Endothelial cell of umbilical vein (primary cell): ENCODE measurements around the gene ASB10. TPM values are rescaled to one million over a fixed set of nuclear protein-coding genes. Genes with fewer than 3 reads are reported as not detected.

ENCODE experiments used
- BruUV-seq: library from RNA; stranded (reverse); fragments of 400-500 nt; replicated peaks from 2 replicates; lab custom pipeline; 2021; lab: Mats Ljungman, UMichigan
- CTCF ChIA-PET: fragments of 300-600, 350-600 bp; sonication (Branson Sonifier 250); formaldehyde crosslinking; loops from one replicate; lab custom pipeline; 2021; ENCODE audit warnings: antibody characterized with exemption, inconsistent platforms; lab: Charles Lee
- POLR2A ChIA-PET: fragments of 300-600, 350-600 bp; sonication (Branson Sonifier 250); formaldehyde crosslinking; loops from one replicate; lab custom pipeline; 2021; ENCODE audit warnings: antibody characterized with exemption, inconsistent platforms; lab: Charles Lee
- DNase-seq: peaks from one replicate; pipeline ENCODE4 v3.0.0-alpha.2; 2011; ENCODE audit warnings: low read depth, low spot score
- FAIRE-seq: peaks from 2 replicates; lab custom pipeline; 2011; peaks lifted over from hg19 to GRCh38; lab: Jason Lieb, UNC
- H2AFZ ChIP-seq: 2 replicates; pipeline ENCODE4 v1.6.0; 2012; ENCODE audit warnings: low read depth, low read length, control low read depth, inconsistent platforms
- H3K27ac ChIP-seq: 2 replicates; pipeline ENCODE4 v1.5.1; 2011; ENCODE audit warnings: low read depth, mild to moderate bottlenecking, control low read depth, low read length, moderate library complexity; ENCODE audit not compliant: insufficient read depth
- H3K27me3 ChIP-seq, 2 experiments: 2 replicates each; pipeline versions ENCODE4 v1.6.0 to v1.6.1; 2011; ENCODE audit warnings: low read length in 2 of 2, mixed read lengths in 1 of 2; ENCODE audit not compliant: control insufficient read depth in 2 of 2, insufficient read depth in 2 of 2
- H3K36me3 ChIP-seq, 2 experiments: 2 replicates in 1 of 2; 3 replicates in 1 of 2; pipeline ENCODE4 v1.5.1; 2011; ENCODE audit warnings: low read length in 2 of 2, mild to moderate bottlenecking in 1 of 2, moderate library complexity in 1 of 2; ENCODE audit not compliant: control insufficient read depth in 2 of 2, insufficient read depth in 2 of 2; ENCODE audit errors: extremely low read depth in 1 of 2
- H3K4me1 ChIP-seq: 3 replicates; pipeline ENCODE4 v1.5.1; 2011; ENCODE audit warnings: mild to moderate bottlenecking, low read length; ENCODE audit not compliant: control insufficient read depth, insufficient read depth; ENCODE audit errors: extremely low read depth
- H3K4me2 ChIP-seq: 2 replicates; pipeline ENCODE4 v1.6.1; 2011; ENCODE audit warnings: low read length, control low read depth, mixed read lengths; ENCODE audit not compliant: insufficient read depth
- H3K4me3 ChIP-seq, 3 experiments: fragments of 200-600 bp in 1 of 3; sonication (generic), shearing (Covaris generic) in 1 of 3; replicated peaks in 1 of 3; 2 replicates each; pipeline ENCODE4 v1.5.1; 2011 to 2016; ENCODE audit warnings: control low read depth in 3 of 3, low read length in 3 of 3, mild to moderate bottlenecking in 2 of 3, inconsistent platforms in 1 of 3, low read depth in 1 of 3, moderate library complexity in 1 of 3; ENCODE audit not compliant: insufficient read depth in 1 of 3
- H3K79me2 ChIP-seq: 2 replicates; pipeline ENCODE4 v1.6.0; 2012; ENCODE audit warnings: low read length, inconsistent platforms; ENCODE audit not compliant: control insufficient read depth, insufficient read depth
- H3K9ac ChIP-seq: replicated peaks from 2 replicates; pipeline ENCODE3; 2011; ENCODE audit warnings: low read length, control low read depth; ENCODE audit not compliant: insufficient read depth; ENCODE audit errors: extremely low read depth
- H3K9me1 ChIP-seq: replicated peaks from 3 replicates; pipeline ENCODE4 v1.6.0; 2011; ENCODE audit warnings: mild to moderate bottlenecking, low read length; ENCODE audit not compliant: control insufficient read depth, insufficient read depth; ENCODE audit errors: extremely low read depth
- H3K9me3 ChIP-seq: replicated peaks from 2 replicates; pipeline ENCODE4 v1.5.1; 2012; ENCODE audit warnings: low read length, inconsistent platforms; ENCODE audit not compliant: control insufficient read depth, insufficient read depth
- H4K20me1 ChIP-seq: replicated peaks from 2 replicates; pipeline ENCODE3; 2011; ENCODE audit warnings: mild to moderate bottlenecking, low read length; ENCODE audit not compliant: control insufficient read depth, insufficient read depth; ENCODE audit errors: extremely low read depth
- CTCF ChIP-seq, 2 donors: IDR thresholded peaks; 1 replicate in 1 of 2; 2 replicates in 1 of 2; pipeline ENCODE4 v1.5.1; 2011; ENCODE audit warnings: low read length in 2 of 2, mild to moderate bottlenecking in 2 of 2, moderate library complexity in 2 of 2, control low read depth in 1 of 2, inconsistent platforms in 1 of 2, low read depth in 1 of 2; ENCODE audit not compliant: insufficient read depth in 1 of 2; ENCODE audit errors: extremely low read depth in 1 of 2
- EZH2 ChIP-seq: IDR thresholded peaks from 2 replicates; pipeline ENCODE4 v1.6.1; 2012; ENCODE audit warnings: borderline replicate concordance, low read depth, mild to moderate bottlenecking, moderate library complexity, low read length, inconsistent platforms; ENCODE audit not compliant: severe bottlenecking
- FOS ChIP-seq: IDR thresholded peaks from 2 replicates; pipeline ENCODE4 v1.6.1; 2011; ENCODE audit warnings: mild to moderate bottlenecking, low read length, moderate library complexity, borderline replicate concordance; ENCODE audit not compliant: insufficient read depth
- GATA2 ChIP-seq: IDR thresholded peaks from 2 replicates; pipeline ENCODE4 v1.7.0; 2011; ENCODE audit warnings: low read depth, mild to moderate bottlenecking, moderate library complexity, mixed read lengths, low read length; ENCODE audit not compliant: insufficient read length, insufficient read depth
- JUN ChIP-seq: IDR thresholded peaks from 2 replicates; pipeline ENCODE4 v1.6.1; 2011; ENCODE audit warnings: borderline replicate concordance, low read depth; ENCODE audit not compliant: insufficient read length, insufficient read depth
- MAX ChIP-seq: IDR thresholded peaks from 2 replicates; pipeline ENCODE4 v1.6.1; 2011; ENCODE audit not compliant: insufficient read depth, insufficient read length
- MYC ChIP-seq: IDR thresholded peaks from one replicate; pipeline ENCODE4 v1.6.1; 2011; ENCODE audit warnings: mild to moderate bottlenecking, low read depth, low read length
- POLR2A ChIP-seq: IDR thresholded peaks from 2 replicates; pipeline ENCODE4 v1.6.1; 2012; ENCODE audit warnings: low read depth, mild to moderate bottlenecking, control low read depth, low read length
- POLR2AphosphoS5 ChIP-seq: IDR thresholded peaks from 2 replicates; pipeline ENCODE4 v1.6.1; 2012; ENCODE audit warnings: low read depth, mild to moderate bottlenecking, control low read depth, low read length, moderate library complexity; ENCODE audit not compliant: insufficient read depth
- dilution Hi-C: fragments of 300-500 bp; cut with MboI; formaldehyde crosslinking; loops from one replicate; pipeline ENCODE4 v1.15.0; 2019; ENCODE audit warnings: low sequenced_read_pairs; ENCODE audit not compliant: extremely low pct_ligation_motif_present
- intact Hi-C: fragments of 100-400 bp; cut with micrococcal nuclease; formaldehyde crosslinking; loops from one replicate; pipeline ENCODE4 v1.10.0; 2022
- polyA plus RNA-seq, 4 experiments: library from polyadenylated mRNA; depleted of rRNA in 3 of 4; stranded (reverse) in 3 of 4; unstranded in 1 of 4; fragments of >200 nt; gene quantifications; 2 replicates each; pipeline versions ENCODE4 v1.2.1 to v1.2.3, GENCODE V29; 2011 to 2012; ENCODE audit warnings: missing spikeins in 1 of 4
- total RNA-seq: library from RNA; stranded (reverse); gene quantifications from 2 replicates; pipeline ENCODE4 v1.2.3, GENCODE V29; 2021

The ASB10 gene
- total and polyA plus RNA-seq, 2 donors (not counting 3 experiments of a cell fraction or from before 2014, with no cell fraction given) = not detected

GRCh38 chr7:151138153-151138851 lies 48.7 kb downstream of the ASB10 start:
- no peak for FAIRE-seq
- Histone ChIP-seq H4K20me1 (no peaks in the 10 kb centered on the region), H3K79me2 (no peaks in the 10 kb centered on the region), H3K4me1 (no peaks in the 10 kb centered on the region), H3K4me3 (no peak overlapping the region), H2AFZ (no peak overlapping the region), H3K9ac (no peak overlapping the region), H3K27me3 (no peaks in the 10 kb centered on the region), H3K4me2 (no peak overlapping the region), H3K36me3 (peaks cover 14 to 71% of the 10 kb centered on the region in 2 experiments), H3K9me1 (no peaks in the 10 kb centered on the region), H3K27ac (no peak overlapping the region), H3K9me3 (no peaks in the 10 kb centered on the region)
- TF ChIP-seq JUN (no peak), POLR2AphosphoS5 (no peak), GATA2 (no peak), CTCF (IDR thresholded peaks at IDR 0.05; ENCODE audit: extremely low read depth in 1 of 2, insufficient read depth in 1 of 2, low read depth in 1 of 2, low read length in 2 of 2) (no peak), MYC (no peak), MAX (no peak), EZH2 (no peak), POLR2A (no peak), FOS (no peak)
- CTCF ChIA-PET = interaction anchor here (1.3 to 2.2 kb wide), 2 partner anchors 9 to 14 kb away, joined by 3 to 17 read pairs; no protein-coding TSS in a partner anchor
- POLR2A ChIA-PET = no interaction called here
- dilution Hi-C loops (no loop called here), intact Hi-C loops (no loop called here)
- BruUV-seq = no TSS peak
- no peak for DNase-seq
